SKM-1 treated with dmso at 0.1 percent for 144 hours (cell line): ENCODE measurements around the gene POR.

Experiments used
- DNase-seq: peaks from one replicate; lab custom pipeline; 2025; ENCODE audit not compliant: unreplicated experiment; lab: John Stamatoyannopoulos, UW

The POR gene

DNA sequence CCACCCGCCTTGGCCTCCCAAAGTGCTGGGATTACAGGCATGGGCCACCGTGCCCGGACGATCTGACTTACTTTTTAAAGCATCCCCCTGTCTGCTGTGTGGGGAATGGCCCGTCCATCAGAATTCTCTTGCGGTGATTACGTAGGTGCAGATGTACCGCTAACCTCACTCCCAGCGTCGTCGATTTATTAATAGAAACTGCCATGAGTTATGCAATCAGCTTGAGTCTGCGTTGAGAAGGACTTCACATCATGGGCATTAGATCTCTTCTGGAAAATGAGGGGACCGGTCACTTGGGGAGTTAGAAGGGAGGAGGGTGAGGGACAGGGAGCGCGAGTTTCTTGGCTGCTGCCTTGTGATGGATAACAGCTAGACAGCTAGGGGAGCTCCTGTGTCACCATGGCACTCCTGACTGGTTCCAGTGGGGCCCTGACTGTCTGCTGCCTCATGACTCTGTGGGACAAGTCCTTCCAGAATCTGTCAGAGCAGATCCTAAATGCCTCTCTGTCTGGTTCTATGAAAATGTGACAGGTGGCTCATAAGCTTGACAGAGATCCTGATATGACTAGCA lies 35.2 kb downstream of the POR start:
- DNase-seq = no peak

DNA sequence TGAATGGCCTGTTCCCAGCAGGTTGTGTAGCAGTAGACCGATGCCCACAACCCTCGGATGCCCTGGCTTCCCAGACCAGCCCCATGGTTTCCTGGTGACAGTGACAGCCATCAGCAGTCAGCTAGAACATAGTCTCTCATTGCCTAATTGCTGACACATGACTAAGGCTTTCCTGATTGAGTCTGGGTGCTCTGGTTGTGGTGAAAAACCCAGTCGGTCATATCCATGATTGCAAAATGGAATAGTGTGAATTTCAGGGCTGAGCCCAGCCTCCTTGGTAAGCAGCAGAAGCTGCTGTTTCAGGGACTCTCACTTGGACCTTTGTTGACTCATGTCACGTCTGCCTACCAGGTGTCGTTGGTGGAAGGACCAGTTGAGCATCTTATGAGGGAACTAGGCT lies 36.6 kb downstream of the POR start:
- peak; percentile 90 for DNase-seq

DNA sequence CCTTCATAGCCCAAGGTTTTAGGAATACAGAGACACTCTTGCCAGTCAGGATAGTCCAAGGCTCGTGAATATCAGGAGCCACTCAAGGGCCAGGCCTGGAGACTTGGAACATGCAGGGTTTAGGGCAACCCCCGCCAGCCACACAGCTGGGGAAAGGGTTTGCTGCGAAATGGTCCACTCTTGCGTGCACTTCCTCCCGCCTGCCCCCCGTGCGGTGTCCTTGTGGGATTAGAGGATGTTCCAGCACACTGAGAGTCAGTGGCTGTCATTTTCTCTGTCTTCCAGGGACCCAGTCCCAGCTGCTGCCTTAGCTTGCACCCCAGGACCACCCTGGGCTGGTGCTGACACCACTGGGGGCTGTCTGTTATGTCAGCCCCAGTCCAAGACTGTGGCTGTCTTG lies 38.5 kb downstream of the POR start:
- no peak for DNase-seq

DNA sequence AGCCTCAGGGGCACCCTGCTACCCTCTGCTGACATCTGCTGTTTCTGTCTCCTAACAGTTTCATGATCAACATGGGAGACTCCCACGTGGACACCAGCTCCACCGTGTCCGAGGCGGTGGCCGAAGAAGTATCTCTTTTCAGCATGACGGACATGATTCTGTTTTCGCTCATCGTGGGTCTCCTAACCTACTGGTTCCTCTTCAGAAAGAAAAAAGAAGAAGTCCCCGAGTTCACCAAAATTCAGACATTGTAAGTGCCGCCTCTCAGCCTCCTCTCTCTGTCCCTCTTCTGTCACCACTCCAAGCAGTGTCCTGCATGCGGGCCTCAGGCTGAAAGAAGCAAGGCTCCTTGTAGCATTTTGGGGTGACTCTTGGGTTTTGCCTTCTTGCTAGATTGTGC lies 39.0 kb downstream of the POR start:
- peak; percentile 14 for DNase-seq

DNA sequence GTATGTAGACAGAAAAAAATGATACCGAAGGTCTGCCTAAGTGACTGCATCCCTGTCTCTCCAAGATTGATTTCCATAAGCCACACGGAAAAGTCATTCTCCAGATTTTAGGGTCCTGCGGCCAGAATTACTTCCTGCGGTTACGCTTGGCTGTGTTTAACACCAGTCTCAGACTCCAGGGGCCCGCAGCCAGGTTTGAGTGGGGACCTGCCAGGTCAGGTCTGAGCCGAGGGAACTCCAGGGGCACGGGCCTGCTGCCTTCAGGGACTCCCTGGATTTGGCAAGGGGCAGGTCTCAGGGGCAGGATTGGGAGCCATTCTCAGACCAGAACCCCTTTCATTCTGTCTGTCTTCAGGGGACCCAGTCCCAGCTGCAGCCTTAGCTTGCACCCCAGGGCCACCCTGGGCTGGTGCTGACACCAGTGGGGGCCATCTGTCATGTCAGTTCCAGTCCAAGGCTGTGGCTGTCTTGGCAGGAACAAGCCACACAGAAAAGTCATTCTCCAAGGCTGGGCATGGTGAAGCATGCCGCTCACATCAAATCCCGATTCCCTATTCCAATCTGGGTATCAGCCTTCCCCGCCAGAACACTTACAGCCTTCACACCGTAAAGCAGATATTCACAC lies 40.5 kb downstream of the POR start:
- DNase-seq = no peak

DNA sequence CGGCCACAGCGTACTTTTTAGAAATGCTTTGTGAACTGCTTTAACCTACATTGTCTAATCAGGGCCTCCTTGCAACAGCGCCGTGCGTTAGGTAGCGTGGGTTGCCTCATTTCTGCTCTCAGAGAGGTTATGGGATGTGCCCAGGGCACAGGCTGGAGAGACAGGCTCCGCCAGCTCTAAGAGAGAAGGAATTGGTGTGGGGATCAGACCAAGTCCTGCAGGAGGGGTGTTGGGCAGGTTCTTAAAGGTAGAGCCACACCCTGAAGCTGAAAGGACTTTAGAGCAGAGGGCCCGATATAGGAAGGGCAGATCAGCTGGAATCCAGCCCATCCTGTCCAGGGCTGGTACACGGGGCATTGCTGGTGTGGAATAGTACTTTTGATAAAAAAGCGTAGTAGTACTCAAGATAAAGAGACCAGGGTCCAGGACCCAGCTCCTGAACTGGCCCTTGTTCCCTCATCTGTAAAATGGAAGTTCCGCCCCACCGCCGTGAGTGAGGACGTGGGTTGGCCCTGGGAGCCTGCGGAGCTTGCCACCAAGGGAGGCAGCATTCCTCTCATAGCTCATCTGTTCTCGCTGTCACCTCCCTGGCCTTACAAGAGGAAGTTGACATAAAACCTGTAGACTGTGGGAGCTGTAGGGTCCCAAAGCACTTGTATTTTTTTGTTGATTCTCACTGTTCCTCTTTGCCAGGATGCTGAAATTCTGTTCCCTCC lies 42.2 kb downstream of the POR start:
- no peak for DNase-seq

DNA sequence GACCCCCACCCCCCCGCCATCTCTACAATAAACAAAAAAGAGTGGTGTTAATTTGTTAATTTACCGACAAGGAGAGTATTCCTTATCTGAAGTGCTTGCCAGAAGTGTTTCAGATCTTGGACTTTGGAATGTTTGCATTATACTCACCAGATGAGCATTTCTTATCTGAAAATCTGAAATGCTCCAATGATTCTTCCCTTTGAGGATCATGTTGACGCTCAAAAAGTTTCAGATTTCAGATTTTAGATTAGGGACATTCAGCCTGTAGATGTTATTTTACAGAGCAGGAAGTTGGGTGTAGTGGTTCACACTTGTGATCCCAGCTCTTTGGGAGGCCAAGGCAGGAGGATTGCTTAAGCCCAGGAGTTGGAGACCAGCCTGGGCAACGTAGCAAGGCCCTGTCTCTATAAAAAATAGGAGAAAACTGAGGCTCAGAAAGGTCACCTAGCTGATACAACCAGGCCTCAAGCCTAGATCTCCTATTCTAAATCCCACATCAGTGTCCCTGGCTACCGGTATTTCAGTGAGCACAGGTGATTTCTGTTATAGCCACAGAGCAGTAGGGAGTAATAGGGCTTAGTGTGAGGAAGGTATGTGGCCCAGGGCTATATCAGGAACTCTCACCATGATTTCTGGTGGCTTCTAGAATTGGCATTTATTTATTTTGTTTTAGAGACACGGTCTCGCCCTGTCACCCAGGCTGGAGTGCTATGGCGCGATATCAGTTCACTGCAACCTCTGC lies 44.0 kb downstream of the POR start:
- DNase-seq = no peak

DNA sequence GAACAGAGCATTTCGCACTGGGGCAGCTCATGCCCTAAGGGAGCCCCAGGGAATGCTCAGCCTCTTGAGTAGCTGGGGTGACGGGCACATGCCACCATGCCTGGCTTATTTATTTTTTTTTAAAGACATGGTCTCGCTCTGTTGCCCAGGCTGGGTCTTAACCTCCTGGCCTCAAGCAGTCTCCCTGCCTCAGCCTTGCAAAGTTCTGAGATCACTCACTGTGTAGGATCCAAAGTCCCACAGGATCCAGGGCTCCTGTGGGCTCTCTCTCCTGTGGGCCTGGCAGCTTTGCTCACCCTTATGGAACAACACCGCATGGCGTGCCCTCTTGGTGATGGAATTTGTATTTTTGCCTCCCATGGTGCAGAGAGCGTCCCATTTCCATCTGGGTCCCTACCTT lies 45.4 kb downstream of the POR start:
- DNase-seq = no peak

DNA sequence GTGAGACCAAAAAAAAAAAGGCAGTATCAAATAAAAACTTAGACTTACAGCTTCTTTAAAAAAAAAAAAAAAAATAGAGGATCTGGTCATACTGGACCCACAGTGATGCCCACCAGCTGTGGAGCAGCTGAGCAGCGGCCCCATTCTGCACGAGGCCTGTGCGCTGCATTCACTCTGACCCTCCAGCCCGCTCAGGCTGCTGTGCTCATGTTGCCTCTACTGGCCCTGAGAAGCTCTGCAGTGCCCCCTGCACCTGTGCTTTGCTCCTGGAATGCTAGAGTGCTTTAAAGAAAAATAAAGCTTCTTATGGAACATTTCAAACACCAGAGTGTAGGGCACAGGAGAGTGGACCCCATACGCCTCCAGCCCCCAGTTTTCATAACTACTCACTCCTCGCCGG lies 46.3 kb downstream of the POR start:
- no peak for DNase-seq

DNA sequence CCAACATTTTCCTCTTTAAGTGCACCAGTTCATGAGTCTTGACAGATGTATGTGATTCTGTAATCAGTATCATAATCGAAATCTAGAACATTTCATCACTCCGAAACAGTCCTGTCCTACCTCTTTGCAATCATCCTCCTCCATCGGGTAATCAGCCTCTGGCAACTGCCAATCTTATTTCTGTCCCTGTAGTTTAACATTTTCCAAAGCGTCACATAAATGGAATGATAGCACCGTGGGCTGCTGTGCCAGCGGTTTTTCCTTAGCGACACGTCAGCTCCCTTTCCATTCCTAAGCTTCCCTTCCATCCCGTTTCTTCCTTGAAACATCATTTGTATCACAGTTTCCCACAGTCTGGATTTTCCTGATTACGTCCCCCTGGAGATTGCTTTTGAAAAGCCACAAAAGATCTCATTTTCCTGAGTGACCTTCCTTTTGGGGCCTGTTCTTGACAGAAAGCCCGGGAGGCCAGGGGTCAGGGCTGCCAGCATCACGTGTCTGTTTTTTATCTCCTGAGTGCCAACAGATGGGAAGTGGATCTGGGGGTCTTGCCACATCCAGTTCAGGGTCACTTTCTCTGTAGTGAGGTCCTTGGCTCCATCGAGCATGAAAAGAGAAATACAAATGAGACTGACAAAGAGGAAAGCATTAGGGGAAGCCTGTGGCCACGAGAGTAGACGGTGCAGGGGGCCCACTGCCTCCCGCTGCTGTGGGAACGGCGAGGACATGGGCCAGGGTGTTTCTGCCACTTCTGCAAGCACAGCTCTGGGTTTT lies 47.8 kb downstream of the POR start:
- no peak for DNase-seq

DNA sequence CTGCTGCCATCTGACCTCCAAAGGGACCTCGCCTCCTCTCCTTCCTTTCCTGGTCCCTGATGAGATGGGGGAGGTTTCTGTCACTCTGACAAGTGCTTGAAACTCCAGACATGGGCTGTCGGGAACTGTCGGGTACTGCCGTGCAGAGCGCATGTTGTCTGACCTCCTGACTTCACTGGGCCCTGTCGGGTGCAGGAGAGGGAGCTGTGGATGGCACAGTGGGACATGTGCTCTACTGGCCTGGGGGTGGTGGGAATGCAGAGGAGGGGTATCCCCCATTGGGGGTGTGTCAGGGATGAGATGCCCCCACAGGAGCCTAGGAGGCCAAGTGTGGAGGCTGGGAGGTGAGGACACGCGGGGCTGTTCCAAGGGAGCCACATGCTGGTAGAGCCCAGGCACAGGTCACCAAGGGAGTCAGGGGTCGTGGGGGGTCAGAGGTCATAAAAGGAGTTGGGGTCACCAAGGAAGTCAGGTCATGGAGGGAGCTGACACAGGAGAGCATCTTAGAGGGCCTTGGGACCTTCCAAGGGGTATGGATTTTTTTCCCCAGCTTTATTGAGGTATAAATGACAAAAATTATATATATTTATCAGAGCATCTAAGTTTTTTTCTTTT lies 48.5 kb downstream of the POR start:
- DNase-seq = no peak

DNA sequence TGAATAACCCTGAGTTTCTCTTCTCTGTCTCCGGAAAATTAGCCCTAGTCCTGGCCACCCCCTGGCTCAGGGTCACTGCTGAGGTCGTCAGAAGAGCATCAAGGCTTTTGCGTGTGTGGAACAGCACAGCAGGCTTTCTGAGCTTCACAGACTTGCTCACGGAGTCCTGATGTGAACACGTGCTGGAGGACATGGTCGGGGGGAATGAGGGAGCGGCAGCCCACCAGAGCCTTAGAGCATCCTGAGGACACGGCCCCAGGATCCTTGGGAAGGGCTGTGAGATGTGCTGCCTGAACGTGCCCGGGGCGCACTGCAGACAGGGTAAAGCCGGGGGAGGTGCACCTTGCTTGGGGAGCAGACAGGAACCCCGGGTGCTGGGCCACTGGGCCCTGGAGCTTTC lies 50.7 kb downstream of the POR start:
- no peak for DNase-seq

DNA sequence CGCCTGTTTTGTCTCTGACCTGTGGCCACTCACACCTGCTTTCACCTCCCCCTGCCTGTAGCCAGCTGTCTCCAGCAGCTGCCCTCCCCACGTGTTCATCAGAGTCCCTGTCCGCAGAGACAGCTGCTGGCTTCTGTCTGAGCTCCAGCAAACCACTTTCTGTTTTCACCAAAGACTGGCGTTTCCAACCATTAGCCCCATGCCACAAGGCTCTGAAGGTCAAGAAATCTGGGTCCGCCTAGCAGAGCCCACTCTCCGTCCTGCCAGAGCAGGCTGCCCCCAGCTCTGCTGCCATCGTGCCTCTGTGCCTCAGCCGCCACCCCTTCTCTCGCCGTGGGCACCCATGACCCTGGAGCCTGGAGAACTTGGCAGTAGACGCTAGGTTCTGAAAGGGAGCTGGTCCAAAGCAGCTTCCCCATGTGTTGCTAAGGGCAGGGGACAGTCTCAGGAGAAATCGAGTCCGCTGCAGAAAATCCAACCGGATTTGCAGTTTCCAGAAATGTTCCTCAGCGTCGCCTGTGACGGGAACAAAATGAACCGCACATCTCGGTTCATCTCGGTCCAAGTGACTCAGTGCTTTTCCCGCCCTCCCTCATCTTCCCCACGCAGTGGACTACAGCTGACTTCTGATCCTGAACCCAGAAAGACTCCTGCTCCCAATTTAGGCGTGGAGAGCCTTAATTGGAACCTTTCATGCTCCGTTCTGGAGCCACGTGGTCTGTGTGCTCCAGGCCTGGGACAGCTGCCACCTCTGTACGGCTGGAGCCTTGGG lies 51.4 kb downstream of the POR start:
- DNase-seq = no peak

DNA sequence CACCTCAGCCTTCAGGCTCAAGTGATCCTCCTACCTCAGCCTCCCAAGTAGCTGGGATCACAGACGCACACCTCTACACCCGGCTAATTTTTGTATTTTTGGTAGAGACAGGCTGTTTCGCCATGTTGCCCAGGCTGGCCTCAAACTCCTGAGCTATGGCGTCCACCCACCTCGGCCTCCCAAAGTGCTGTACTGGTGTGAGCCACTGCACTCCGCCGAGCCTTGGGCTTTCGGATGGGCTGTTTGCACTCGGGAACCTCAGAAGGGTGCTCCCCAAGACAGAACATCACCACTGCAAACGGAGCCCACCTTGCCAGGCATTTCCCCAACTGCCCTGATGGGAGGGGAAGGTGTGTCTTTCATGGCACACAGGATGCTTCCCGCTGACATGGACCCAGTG lies 52.1 kb downstream of the POR start:
- DNase-seq = no peak

DNA sequence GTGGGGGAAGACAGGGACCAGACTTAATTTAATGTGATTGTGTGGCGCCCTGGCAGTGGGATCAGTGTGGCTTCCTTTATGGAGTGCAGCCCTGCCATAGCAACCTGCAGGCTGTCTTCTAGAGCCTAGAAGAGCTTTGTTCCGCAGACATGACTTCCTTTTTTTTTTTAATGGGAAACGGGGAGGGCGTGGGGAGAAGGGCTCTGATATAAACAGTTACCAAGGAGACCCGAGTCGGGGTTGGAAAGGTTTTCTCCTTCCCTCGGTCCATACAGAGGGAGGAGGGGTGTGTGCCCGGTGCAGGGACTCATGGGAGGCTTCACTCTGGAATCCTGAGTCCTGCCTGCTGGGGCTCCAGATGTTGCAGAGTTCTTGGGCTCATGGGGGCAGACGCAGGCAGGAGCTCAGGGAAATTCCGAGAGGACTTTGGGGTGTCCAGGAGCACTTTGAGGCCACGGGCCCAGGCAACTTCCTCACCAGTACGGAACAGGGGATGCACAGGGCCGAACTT lies 52.6 kb downstream of the POR start:
- DNase-seq = no peak

DNA sequence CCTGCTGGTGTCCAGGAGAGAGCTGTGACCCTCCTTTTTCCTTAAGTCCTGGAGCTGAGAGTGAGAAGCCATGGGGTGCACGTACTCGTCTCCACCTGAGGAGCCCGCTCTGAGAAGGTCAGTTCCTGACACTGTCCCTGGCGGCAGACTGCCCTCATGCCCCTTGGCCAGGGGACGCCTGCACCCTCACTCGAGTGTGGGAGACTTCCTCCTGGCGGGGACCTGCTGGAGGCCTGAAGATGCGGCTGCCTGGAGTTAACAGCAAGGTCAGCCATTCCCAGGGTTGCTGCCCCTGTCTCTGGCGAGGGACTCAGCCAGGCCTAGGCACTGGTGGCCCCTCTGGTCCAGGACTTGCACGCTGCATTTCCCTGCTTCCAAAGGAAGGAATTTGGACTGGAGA lies 53.1 kb downstream of the POR start:
- no peak for DNase-seq

DNA sequence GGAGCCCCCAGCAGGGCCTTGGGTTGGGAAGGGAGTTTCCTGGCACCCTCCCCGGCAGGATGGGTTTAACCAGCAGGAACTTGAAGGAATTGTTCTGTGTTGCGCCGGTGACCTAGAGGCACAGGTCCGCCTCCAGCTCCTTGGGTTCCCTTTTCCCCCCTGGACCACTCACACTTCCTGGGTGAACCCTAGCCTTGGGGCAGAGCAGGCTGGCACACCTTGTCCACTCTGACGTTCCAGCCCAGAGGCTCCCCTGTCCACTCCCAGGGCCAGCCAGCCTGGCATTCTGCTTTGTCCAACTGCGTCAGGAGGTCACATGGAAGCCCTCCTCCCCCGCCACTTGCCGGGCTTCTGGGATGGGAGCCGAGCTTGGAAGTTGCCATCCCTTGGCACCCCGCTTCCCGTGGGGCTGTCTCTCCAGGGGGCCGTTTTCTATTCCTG lies 53.6 kb downstream of the POR start:
- no peak for DNase-seq

DNA sequence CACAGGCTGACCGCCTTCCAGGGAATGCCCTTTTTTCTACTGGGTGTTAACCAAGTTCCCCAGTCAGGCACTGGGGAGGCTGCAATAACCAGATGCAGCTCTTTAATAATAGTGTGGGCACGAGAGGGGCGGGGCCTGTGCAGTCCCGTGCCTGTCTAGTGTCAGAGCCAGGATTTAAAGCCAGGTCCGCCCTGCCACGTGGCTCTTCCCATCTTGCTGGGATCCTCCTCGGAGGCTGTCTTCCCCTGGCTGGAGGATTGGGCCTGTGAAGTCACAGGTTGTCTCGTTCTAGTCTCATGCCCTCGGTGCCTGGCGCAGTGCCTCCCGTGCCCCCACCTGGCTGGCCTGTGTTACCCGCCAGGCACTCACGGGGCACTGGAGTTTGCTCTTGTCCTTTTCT lies 54.2 kb downstream of the POR start:
- no peak for DNase-seq

DNA sequence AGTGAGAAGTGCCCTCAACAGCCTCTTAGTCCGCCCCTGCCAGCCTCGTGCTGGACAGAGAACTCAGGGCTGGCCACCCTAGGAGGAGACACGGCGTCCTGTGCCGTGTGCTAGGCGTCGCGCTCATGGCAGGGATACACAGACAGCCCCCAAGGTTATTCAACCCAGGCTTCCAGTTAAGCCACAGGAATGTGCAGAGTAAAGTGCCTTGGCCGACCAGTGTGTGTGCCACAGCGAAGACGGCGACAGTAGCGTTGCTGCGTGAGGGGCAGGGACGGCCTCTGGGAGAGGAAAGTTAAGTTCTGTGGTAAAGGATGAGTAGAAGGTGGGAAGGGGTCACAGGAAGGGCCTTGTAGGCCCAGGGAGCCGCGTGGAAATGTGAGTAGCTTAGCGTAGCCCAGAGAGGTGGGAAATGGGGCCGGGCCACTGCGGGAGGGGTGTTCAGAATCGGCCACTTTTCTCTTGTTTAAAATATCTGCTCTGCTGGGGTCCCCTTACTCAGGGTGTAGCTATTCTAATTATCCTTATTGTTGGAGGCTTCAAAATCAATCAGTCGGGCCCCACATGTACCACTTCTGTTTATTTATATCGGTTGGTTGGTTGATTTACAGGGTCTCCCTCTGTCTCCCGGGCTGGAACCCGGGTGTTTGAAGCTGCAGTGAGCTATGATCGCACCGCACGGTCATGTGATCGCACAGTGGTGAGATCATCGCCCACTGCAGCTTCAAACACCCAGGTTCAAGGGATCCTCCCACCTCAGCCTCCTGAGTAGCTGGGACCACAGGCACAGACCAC lies 54.9 kb downstream of the POR start:
- no peak for DNase-seq
